ENCODE results near the gene ADORA2B. TPM values are rescaled to one million over a fixed set of nuclear protein-coding genes. Genes with fewer than 3 reads are reported as not detected.

The ADORA2B gene
- total RNA-seq, 1 donor, result 2.2 TPM

GRCh38 chr17:16007439-16007838, 62.5 kb downstream of the ADORA2B start:
- Histone ChIP-seq H3K4me3 (ENCODE audit: low read length) (no peak overlapping the region), H3K27me3 (ENCODE audit: insufficient read depth, low read length) (no peaks in the 10 kb centered on the region), H3K4me1 (ENCODE audit: insufficient read depth, low read length) (peaks cover 4% of the 10 kb centered on the region), H3K9me3 (ENCODE audit: low read depth, low read length) (no peaks in the 10 kb centered on the region)

- H3K27me3 ChIP-seq (ENCODE audit: insufficient read depth, low read length), result no peaks in the 10 kb centered on the region
- H3K4me3 ChIP-seq (ENCODE audit: low read length), result no peak overlapping the region
- peaks cover 4% of the 10 kb centered on the region for H3K4me1 ChIP-seq (ENCODE audit: insufficient read depth, low read length)
- no peaks in the 10 kb centered on the region for H3K9me3 ChIP-seq (ENCODE audit: low read depth, low read length)
Observed at GRCh38 chr17:16013943-16014407, 69.0 kb downstream of the ADORA2B start.

GRCh38 chr17:16019347-16019746, 74.4 kb downstream of the ADORA2B start:
- Histone ChIP-seq H3K4me1 (ENCODE audit: insufficient read depth, low read length) (no peaks in the 10 kb centered on the region), H3K9me3 (ENCODE audit: low read depth, low read length) (no peaks in the 10 kb centered on the region), H3K4me3 (ENCODE audit: low read length) (no peak overlapping the region), H3K27me3 (ENCODE audit: insufficient read depth, low read length) (no peaks in the 10 kb centered on the region)

GRCh38 chr17:16023881-16024280, 79.0 kb downstream of the ADORA2B start:
- Histone ChIP-seq H3K27me3 (ENCODE audit: insufficient read depth, low read length) (no peaks in the 10 kb centered on the region), H3K9me3 (ENCODE audit: low read depth, low read length) (no peaks in the 10 kb centered on the region), H3K4me1 (ENCODE audit: insufficient read depth, low read length) (no peaks in the 10 kb centered on the region), H3K4me3 (ENCODE audit: low read length) (no peak overlapping the region)

GRCh38 chr17:16025202-16025601, 80.3 kb downstream of the ADORA2B start:
- H3K9me3 ChIP-seq (ENCODE audit: low read depth, low read length), result no peaks in the 10 kb centered on the region
- H3K27me3 ChIP-seq (ENCODE audit: insufficient read depth, low read length), result no peaks in the 10 kb centered on the region
- no peak overlapping the region for H3K4me3 ChIP-seq (ENCODE audit: low read length)
- H3K4me1 ChIP-seq (ENCODE audit: insufficient read depth, low read length), result no peaks in the 10 kb centered on the region

Other genes with a start within 250 kb of the ADORA2B start
- 18.6 TPM for gene ZNF286A, start 245.4 kb upstream of the ADORA2B start, total RNA-seq
- gene TBC1D26, start 212.8 kb upstream of the ADORA2B start, total RNA-seq, result 0.10 TPM
- gene ZSWIM7, start 54.6 kb downstream of the ADORA2B start, total RNA-seq, result 15.0 TPM
- 47.1 TPM for gene TTC19, start 54.7 kb downstream of the ADORA2B start, total RNA-seq

All from mononuclear cell (primary cell).